ENCODE data around the gene PRKACB. TPM values are rescaled to one million over a fixed set of nuclear protein-coding genes. Genes with fewer than 3 reads are reported as not detected.

The PRKACB gene
- total RNA-seq, 1 experiment from 2014 or later = 28.5 TPM

- no peaks in the 10 kb centered on the region for H3K9me3 Mint-ChIP-seq (ENCODE audit: low read depth, unreplicated experiment)
- no peaks in the 10 kb centered on the region for H3K4me1 Mint-ChIP-seq (ENCODE audit: low read depth, unreplicated experiment)
- no peak overlapping the region for H3K4me3 Mint-ChIP-seq (ENCODE audit: low read depth, unreplicated experiment)
- no peak for DNase-seq
- no TSS peak for BruUV-seq (replicated peaks)
- no peaks in the 10 kb centered on the region for H3K36me3 Mint-ChIP-seq (ENCODE audit: insufficient read depth, unreplicated experiment)
- no peak overlapping the region for H3K27ac Mint-ChIP-seq (ENCODE audit: unreplicated experiment)
- no peaks in the 10 kb centered on the region for H3K27me3 Mint-ChIP-seq (ENCODE audit: unreplicated experiment)
- intact Hi-C loops (cut with micrococcal nuclease; ENCODE audit: unreplicated experiment) = no loop called here
- TF ChIP-seq CTCF (IDR thresholded peaks at IDR 0.05; ENCODE audit: unreplicated experiment) = no peak
- CTCF ChIA-PET = no interaction called here
Observed at GRCh38 chr1:84199257-84199656, 55.2 kb downstream of the PRKACB start.

GRCh38 chr1:84202126-84202525, 58.1 kb downstream of the PRKACB start:
- CTCF ChIA-PET = no interaction called here
- Mint-ChIP-seq H3K27me3 (ENCODE audit: unreplicated experiment) (no peaks in the 10 kb centered on the region), H3K27ac (ENCODE audit: unreplicated experiment) (no peak overlapping the region), H3K4me3 (ENCODE audit: low read depth, unreplicated experiment) (no peak overlapping the region), H3K36me3 (ENCODE audit: insufficient read depth, unreplicated experiment) (no peaks in the 10 kb centered on the region), H3K9me3 (ENCODE audit: low read depth, unreplicated experiment) (no peaks in the 10 kb centered on the region), H3K4me1 (ENCODE audit: low read depth, unreplicated experiment) (no peaks in the 10 kb centered on the region)
- intact Hi-C loops (cut with micrococcal nuclease; ENCODE audit: unreplicated experiment) = no loop called here
- no TSS peak for BruUV-seq (replicated peaks)
- no peak for TF ChIP-seq CTCF (IDR thresholded peaks at IDR 0.05; ENCODE audit: unreplicated experiment)
- no peak for DNase-seq

- BruUV-seq (replicated peaks) = no TSS peak
- Mint-ChIP-seq H3K9me3 (ENCODE audit: low read depth, unreplicated experiment) (no peaks in the 10 kb centered on the region), H3K27ac (ENCODE audit: unreplicated experiment) (no peak overlapping the region), H3K36me3 (ENCODE audit: insufficient read depth, unreplicated experiment) (no peaks in the 10 kb centered on the region), H3K27me3 (ENCODE audit: unreplicated experiment) (no peaks in the 10 kb centered on the region), H3K4me1 (ENCODE audit: low read depth, unreplicated experiment) (peaks cover 10% of the 10 kb centered on the region), H3K4me3 (ENCODE audit: low read depth, unreplicated experiment) (no peak overlapping the region)
- TF ChIP-seq CTCF (IDR thresholded peaks at IDR 0.05; ENCODE audit: unreplicated experiment) = no peak
- DNase-seq = no peak
- intact Hi-C loops (cut with micrococcal nuclease; ENCODE audit: unreplicated experiment) = no loop called here
- CTCF ChIA-PET = no interaction called here
Observed at GRCh38 chr1:84206375-84206774, 62.3 kb downstream of the PRKACB start.

DNA sequence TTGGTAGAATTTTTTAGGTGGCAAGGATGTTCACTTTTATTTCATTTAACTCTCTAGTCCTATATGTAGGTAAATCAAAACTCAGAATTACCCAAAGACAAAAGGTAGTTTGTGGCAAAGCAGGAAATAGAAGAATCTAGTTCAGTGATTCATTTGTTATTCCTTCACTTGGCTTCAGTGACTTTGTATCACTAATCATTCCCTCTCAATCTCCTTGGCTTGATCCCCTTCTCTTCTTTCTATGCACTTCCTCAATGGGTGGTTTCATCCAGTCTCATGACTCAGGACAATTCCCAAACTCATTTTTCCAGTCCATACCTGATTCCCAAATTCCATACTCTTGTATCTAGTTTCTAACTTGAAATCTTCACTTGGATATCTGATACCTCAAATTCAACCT, 64.9 kb downstream of the PRKACB start:
- CTCF ChIA-PET = no interaction called here
- no peak for DNase-seq
- H3K4me3 Mint-ChIP-seq (ENCODE audit: low read depth, unreplicated experiment) = no peak overlapping the region

More for the DNA sequence above, 64.9 kb downstream of the PRKACB start:
- Mint-ChIP-seq H3K36me3 (ENCODE audit: insufficient read depth, unreplicated experiment) (no peaks in the 10 kb centered on the region), H3K27me3 (ENCODE audit: unreplicated experiment) (no peaks in the 10 kb centered on the region), H3K9me3 (ENCODE audit: low read depth, unreplicated experiment) (no peaks in the 10 kb centered on the region), H3K4me1 (ENCODE audit: low read depth, unreplicated experiment) (peaks cover 10% of the 10 kb centered on the region), H3K27ac (ENCODE audit: unreplicated experiment) (no peak overlapping the region)
- intact Hi-C loops (cut with micrococcal nuclease; ENCODE audit: unreplicated experiment) = no loop called here
- no TSS peak for BruUV-seq (replicated peaks)
- TF ChIP-seq CTCF (IDR thresholded peaks at IDR 0.05; ENCODE audit: unreplicated experiment) = no peak
